ENCODE results near the gene ZSWIM2. TPM values are rescaled to one million over a fixed set of nuclear protein-coding genes. Genes with fewer than 3 reads are reported as not detected.
A peak's percentile ranks its signal among the peaks of the same experiment; 100 is the strongest.
"Not testable (repeated sequence)": the region's sequence is repeated elsewhere in the genome, so short reads cannot be mapped to it uniquely, and the experiment has no call there.

Gene ZSWIM2, protein sequence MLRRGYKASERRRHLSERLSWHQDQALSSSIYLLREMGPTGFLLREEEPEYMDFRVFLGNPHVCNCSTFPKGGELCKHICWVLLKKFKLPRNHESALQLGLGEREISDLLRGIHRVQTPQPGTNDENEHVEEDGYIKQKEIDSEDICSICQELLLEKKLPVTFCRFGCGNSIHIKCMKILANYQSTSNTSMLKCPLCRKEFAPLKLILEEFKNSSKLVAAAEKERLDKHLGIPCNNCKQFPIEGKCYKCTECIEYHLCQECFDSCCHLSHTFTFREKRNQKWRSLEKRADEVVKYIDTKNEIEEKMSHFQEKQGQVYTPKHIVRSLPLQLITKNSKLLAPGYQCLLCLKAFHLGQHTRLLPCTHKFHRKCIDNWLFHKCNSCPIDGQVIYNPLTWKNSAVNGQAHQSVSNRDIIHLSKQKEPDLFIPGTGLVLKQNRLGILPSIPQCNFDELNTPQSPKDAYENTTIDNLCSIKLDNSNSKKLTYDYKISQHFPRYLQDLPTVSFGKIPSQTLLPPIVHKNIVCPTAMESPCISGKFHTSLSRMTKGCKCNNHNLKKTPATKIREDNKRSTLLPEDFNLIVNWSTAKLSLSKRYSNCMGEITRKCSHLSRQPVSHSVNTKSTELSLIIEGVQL
- 0.16 TPM in 1 of 2 replicates, not detected in the other for total RNA-seq
- polyA plus RNA-seq (2012) = 0.08 TPM

DNA sequence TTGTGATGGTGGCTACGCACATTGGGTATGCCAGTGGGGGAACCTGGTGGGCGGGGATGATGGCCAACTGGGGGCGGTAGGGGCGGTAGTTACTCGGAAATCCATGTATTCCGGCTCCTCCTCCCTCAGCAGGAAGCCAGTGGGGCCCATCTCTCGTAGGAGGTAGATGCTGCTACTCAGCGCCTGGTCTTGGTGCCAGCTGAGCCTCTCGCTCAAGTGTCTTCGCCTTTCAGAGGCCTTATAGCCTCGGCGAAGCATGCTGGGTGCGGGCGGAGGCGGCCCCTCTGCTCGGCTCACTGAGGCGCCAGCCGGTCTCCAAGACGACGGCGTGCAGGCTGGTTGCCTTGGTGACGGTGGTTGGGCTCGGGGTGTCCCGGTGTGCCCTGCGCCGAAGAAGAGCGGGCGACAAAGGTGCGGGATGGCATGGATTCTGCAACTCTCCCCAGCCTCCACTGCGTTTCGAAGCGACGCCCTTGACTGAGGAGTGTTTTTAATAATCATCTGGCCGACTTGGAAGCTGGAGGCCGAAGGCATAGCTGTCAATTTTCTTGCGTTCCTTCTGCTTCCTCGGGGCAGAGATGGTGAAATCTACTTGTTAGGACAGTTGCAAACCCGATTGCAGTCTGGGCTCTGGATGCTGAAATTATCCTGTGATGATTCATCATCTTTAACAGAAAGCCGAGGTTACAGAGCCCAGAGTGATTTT, at the start of gene ZSWIM2:
TSS of gene ZSWIM2 (minus strand) at position 298 of the 706 bp plus-strand sequence. CDS start at position 258, 40 bp downstream.
- DNase-seq (ENCODE audit: low read depth) = peak; percentile 67

DNA sequence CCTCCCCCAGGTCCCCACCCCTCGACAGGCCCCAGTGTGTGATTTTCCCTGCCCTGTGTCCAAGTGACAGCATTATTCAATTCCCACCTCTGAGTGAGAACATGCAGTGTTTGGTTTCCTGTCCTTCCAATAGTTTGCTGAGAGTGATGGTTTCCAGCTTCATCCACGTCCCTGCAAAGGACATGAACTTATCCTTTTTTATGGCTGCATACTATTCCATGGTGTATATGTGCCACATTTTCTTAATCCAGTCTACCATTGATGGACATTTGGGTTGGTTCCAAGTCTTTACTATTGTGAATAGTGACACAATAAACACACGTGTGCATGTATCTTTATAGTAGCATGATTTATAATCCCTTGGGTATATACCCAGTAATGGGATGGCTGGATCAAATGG, 47.2 kb upstream of the ZSWIM2 start:
- not testable (repeated sequence) for DNase-seq (ENCODE audit: low read depth)

DNA sequence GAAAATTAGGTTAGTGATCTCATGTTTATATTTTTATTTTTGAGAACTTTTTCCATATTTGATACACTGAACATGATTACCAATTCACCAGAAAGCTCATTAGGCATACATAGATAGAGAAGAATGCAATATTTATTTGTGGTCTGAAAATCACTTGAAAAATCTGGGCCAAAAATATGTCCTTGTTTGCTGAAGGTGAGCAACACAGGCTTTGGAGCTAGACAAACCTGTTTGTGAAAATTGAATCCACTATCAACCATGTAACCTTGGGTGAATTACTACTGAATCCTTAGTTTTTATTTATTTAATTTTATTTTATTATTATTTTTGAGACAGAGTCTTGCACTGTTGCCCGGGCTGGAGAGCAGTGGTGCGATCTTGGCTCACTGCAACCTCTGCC, 46.5 kb upstream of the ZSWIM2 start:
- DNase-seq (ENCODE audit: low read depth) = no peak

DNA sequence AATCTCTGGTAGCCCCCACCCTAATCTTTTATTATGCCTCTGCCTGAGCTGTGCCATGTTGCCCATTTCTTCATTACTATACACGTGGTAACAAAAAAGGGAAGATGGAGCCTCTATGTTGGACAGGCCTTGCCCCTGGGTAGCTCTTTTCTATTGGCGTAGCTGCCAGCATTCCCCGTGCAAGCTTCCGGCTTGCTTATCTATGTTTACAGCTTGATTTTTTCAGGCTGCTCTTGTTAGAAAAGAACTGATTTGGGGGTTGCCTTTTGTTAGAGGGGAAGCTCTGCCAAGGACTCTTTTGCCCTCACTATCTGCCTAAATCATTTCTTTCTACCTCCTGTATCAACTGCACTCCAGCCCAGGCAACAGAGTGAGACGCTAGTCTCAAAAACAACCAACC, 45.5 kb upstream of the ZSWIM2 start:
- no peak for DNase-seq (ENCODE audit: low read depth)

DNA sequence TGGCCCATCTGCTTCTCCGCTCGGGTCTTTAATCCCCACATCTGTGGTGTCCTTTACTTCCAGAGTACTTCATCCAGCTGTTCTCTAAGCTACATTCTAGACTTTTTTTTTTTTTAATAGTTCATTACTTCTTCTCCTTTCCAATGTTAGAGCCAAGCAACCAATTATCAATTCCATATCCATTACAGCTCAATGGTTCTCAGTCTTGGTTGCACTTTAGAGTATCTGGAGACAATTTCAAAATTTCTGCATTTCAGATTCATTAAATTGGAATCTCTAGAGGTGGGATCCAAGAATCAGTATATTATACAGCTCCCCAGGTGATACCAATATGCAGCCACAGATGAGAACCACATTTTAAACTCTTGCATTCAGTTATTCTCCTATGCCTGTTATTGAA, 43.9 kb upstream of the ZSWIM2 start:
- DNase-seq (ENCODE audit: low read depth) = no peak

DNA sequence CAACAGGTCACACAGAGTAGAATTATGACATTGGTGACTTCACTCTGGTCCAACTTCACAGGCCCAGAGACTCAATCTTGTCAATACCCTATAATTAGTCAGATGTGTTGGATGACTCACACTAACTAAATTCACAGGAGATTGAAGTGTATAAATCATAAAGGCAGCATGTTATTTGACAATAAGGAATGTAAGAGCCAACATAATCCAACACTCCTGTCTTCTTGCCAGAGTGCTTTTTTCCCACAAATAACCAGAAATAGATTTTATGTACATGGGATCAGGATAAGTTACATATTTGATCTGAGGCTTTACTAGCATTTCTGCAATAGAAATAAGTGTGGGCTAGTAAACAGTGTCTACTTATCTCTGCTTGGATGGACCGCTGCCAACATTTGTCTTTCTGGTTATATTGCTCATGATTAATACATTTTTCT, 42.2 kb upstream of the ZSWIM2 start:
- DNase-seq (ENCODE audit: low read depth) = peak; percentile 30

DNA sequence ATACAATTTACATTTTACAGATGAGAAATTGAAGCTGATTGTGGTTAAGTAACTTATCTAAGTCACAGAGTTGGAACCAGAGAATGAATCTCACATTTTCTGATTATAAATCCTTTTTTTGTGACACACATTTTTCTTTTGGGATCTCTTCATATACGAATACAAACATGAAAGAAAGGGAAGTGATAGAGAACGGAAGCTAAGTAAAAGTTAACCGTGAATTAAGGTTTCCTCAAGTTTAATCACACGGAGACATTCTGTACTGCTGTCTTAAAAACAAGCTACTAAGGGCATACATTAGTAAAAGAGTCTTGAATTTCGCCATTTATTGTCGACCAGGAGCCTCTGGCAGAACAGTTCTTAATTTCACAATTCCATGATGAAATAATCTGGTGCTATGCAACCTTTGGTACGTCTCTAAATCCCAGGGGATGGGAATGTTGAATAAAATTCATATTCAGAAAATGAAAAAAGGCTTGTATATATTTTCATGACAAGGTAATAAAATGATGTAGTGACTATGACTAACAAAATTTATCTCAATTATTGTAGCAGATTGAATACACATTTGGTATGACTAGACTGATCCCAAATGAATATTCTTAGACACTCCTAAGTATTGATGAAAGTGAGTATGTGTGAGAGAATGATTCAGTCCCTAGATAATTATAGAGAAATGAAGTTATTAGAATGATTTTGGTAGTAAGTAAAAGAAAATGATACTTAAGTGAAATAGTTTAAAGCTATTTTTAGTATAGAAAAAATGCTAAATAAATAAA, 40.3 kb upstream of the ZSWIM2 start:
- no peak for DNase-seq (ENCODE audit: low read depth)

DNA sequence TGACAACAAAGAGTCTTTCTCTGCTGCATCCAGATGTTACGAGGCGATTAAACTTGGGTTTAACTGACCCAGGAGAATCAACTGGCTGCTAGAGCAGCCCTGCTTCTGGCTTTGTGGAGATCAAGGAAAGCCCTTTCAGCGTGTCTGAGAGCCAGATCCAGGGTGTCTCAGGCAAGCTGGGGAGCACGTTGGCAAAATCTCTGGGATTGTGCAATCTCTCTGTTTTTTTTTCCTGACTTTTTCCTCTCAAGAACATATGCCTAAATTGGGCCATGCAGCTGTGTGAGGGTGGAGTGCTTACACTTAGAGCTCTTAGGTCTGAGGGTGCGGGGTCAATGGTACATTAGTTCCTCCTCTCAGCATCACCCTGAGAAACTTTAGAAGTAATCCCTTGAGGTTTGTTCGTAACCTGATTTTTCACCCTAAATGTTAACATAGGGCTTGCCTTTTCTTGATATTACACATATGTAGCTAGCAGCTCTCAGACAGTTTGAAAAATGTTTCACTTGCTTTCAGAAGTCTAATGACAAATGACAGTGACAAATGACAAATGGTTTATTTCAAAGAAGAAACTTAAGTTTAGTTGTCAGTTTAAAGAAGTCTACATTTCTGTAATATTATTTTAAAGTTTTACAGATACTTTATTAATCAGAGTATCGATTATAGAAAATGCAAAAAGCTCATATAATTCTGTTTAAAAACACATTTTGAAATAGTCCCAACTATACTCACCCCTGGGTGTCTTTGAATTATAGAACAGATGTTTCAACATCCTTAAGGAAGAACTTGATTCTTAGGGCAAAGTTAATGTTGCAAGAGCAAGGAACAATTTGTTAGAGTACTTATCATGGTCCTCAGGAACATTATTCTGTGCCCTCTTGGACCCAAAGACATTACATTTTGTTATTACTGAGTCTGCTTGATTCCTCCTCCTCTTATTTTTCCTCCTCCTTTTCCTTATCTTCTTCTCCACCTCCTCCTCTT, 38.4 kb upstream of the ZSWIM2 start:
- DNase-seq (ENCODE audit: low read depth) = peak; percentile 57

DNA sequence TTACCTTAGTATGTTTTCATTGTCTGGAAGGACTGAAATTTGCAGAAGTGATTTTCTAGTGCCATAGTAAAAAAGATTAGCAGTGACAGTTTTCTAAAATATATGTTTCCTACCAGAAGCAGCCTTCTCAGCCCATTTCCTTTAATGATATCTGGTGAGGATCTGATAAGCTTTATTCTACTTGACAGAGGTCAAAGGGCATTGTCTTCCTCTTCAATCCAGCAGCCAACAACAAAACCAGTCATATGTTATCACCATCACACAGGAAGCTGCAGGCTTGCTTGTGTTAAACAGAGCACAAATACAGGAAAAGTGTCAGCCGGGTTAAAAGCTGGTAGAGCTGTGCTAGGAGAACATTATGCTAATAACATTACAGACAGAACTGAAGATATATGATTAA, 35.6 kb upstream of the ZSWIM2 start:
- DNase-seq (ENCODE audit: low read depth) = no peak

DNA sequence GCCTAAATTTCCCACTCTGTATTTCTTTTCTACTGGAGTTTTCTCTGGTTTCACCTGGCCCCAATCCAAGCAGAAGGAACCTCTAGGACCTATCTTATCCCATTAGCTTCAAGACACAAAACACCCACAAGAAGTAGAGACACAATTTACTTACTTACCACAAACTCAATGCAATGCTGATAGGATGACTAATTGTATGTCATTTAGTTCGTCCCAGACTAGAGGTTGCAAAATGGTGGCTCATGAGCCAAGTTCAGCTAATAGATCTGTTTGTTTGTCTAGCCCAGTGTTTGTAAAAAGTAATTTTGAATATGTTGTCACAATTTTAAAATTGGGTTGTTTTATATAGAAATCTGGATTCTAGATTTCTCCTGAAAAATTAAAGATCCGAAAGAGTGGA, 34.7 kb upstream of the ZSWIM2 start:
- DNase-seq (ENCODE audit: low read depth) = no peak

DNA sequence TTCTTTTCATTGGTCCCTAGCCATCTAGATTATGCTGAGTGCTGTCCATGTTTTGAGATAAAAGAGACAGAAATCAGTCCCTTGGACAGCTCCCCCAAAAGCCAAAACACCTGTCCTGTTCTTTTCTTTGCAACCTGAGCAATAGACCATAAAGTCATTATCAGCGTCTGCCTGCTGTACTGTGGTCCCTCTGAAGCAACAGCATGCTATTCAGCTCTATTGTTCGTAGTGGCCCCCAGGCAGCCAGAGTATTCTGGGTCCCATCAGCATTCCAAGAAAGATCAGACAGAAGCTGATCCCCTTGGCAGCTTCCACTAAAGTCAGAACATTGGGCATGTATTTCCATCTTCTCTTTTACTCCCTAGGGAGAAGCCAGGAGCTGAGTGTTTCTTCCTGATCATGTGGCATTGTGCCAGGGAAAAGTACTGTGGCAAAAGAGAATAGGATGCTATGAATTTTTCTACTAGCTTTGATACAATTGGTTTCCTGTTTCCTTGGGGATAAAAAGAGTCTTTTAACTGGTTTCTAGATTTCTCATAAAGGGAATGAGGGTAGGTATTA, 33.6 kb upstream of the ZSWIM2 start:
- DNase-seq (ENCODE audit: low read depth) = no peak

DNA sequence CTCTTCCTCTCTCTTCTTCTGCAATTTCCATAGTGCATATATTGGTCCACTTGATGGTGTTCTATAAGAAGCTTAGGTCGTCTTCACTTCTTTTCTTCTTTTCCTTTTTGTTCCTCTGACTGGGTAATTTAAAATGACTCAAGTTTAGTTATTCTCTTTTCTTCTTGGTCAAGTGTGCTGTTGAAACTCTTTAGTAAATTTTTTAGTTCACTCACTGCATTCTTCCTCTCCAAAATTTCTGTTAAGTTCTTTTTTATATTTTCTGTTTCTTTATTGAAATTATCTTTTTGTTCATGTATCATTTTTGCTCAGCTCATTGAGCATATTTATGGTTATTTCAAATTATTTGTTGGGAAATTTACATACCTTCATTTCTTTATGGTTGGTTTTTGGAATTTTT, 32.7 kb upstream of the ZSWIM2 start:
- no peak for DNase-seq (ENCODE audit: low read depth)

DNA sequence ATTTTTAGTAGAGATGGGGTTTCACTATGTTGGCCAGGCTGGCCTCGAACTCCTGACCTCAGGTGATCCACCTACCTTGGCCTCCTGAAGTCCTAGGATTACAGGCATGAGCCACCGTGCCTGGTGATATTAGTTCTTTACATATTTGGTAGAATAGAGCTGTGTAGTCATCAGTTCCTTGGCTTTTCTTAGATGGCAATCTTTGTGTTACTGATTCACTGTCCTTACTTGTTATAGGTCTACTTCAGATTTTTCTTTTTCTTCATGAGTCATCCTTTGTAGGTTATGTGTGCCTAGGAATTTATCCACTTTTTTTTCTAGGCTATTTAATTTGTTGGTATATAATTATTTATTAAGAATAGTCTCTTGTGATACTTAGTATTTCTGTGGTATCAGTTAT, 30.3 kb upstream of the ZSWIM2 start:
- no peak for DNase-seq (ENCODE audit: low read depth)

DNA sequence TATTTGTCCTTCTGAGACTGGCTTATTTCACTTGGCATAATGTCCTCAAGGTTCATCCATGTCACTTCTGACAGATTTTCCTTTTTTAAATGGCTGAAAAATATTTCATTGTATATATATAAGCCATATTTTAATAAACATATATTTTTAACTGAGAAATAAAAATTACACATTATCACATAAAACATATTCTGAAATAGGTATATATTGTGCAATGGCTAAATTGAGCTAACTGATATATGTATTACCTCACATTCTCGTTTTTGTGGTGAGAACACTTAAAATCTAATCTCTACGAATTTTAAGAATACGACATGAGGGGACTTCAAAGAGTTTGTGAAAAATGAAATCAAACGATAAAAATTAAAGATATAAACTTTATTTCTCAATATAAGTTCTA, 25.7 kb upstream of the ZSWIM2 start:
- no peak for DNase-seq (ENCODE audit: low read depth)

DNA sequence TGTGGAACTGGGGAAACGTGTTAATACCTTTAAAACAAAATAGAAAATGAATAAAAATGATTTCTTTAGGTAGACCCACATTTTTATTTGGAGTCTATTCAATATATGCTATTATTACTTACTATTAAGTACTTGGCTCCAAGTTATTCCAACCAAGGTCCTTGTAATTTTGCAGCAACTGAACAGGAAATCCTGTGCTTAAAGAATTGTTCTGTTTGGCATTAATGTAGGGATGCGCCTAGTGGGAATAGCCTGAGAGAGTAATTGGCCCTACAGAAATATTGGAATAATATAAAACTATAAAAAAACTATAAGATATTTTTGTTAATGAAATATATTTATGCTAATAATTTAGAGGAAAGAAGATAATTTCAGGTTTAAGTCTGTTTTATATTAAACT, 22.9 kb upstream of the ZSWIM2 start:
- DNase-seq (ENCODE audit: low read depth) = no peak

DNA sequence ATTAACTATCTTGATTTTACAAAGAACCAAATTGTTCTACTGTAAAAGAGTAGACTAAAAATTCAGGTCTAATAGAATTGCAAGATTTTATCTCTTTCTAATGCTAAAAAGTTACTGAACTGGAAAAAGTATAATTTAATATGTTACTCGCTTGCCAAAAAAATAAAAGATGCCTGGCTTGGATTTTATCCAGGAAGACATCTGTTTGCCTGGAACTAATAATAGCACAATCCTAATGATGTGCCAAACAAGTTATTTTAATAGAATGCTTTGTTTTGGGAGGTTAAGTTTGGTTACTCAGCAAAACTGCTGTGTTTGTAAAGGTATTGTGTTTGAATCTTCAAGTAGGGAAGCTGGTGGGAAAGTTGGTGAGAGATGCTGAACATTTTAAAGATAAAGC, 19.4 kb upstream of the ZSWIM2 start:
- peak; percentile 79 for DNase-seq (ENCODE audit: low read depth)

DNA sequence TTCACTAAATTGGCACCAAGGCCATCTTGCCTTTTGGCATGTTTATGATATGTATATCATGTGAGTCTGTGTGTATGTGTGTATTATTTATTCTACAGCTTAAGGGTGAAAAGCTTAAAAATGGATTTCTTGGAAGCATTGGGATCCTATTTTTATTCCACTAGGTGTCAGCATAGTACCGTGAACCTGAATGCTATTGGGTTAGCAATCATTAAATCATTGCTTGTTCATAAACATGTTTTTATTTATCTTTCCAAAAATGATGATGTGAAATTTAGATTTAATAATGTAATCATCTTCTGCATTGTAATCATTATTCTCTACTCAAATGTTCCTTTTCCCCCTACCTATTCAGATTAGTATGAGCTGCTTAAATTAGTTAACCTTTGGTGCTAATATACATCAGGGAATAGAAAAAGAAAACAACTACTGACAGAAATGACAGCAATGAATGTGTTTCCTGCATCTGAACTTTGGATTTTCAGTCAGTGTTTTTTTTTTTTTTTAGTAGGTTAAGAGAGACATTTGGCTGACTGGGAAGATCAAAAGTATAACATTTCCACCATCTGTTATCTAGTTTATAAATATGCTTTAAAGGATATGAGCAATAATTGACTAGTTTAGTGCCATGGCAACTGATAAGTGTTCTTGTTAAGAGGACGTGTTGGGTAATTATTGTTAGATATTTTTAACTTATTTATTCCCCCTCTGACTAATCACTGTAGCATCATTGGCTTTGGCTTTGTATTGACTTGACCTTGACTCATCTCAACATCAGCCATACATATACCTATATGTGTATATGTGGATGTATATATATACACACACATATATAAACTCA, 14.1 kb upstream of the ZSWIM2 start:
- DNase-seq (ENCODE audit: low read depth) = peak; percentile 61

DNA sequence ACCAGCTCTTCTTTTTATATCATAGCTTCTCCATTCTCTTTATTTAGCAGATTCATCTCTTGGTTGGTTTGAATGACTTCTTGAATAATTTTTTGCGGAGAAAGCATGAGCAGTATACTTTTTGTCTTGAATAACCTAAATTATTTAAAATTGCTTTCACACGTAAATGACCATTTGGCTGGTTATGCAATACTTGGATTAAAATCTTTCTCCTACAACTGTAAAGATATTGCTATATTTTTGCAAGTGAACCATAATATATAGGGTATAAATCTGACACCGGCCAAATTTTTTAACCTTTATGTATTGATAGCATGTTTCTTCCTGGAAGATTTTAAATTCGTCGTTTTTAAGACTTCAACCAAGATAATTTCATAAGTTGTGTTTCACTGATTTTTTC, 6.2 kb upstream of the ZSWIM2 start:
- no peak for DNase-seq (ENCODE audit: low read depth)

DNA sequence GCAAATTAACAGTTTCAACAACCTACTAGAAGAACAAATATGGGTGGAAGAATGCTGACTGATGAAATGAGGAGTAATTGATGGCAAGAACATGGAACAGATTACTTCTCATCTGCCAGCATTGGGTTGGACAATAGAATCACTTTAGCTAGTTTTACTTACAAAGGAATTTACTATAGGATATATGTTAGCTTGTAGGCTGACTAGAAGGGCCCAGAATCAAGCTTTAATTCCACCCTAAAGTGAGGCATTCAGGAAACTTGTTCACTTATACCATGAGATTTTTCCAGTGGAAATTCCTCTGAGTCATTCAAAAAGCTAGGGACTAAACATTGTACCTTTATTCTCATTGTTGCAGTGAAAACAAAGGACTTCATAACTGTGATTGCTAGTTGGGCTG, 5.0 kb upstream of the ZSWIM2 start:
- no peak for DNase-seq (ENCODE audit: low read depth)

All from myocyte (in vitro differentiated cells).